Activated CD8-positive, alpha-beta T cell treated with anti-CD3 and anti-CD28 coated beads for 36 hours (primary cell): ENCODE results near the gene MED29. TPM values are rescaled to one million over a fixed set of nuclear protein-coding genes. Genes with fewer than 3 reads are reported as not detected.
A peak's percentile ranks its signal among the peaks of the same experiment; 100 is the strongest.

Experiments
- ATAC-seq: fragments of 200-7000 bp; cut with Tn5 transposase; one replicate; pipeline ENCODE4 v1.10.0; 2021; ENCODE audit warnings: mild to moderate bottlenecking, moderate library complexity
- CTCF ChIA-PET: fragments of 350-600 bp; sonication (Branson Sonifier 250); formaldehyde crosslinking; loops from one replicate; lab custom pipeline; 2021; ENCODE audit warnings: antibody characterized with exemption; lab: Charles Lee
- POLR2A ChIA-PET: fragments of 350-600 bp; sonication (Branson Sonifier 250); formaldehyde crosslinking; loops from one replicate; lab custom pipeline; 2021; ENCODE audit warnings: antibody characterized with exemption; lab: Charles Lee
- DNase-seq: peaks from one replicate; pipeline ENCODE4 v3.0.0-alpha.2; 2020
- H3K27ac Mint-ChIP-seq: one replicate; pipeline ENCODE4 v1.8.0; 2021; ENCODE audit warnings: mild to moderate bottlenecking, mixed read lengths
- H3K27me3 Mint-ChIP-seq: one replicate; pipeline ENCODE4 v1.8.0; 2021; ENCODE audit warnings: mixed read lengths
- H3K36me3 Mint-ChIP-seq: one replicate; pipeline ENCODE4 v1.8.0; 2021; ENCODE audit warnings: low read depth, mixed read lengths
- H3K4me1 Mint-ChIP-seq: one replicate; pipeline ENCODE4 v1.8.0; 2021; ENCODE audit warnings: low read depth, mixed read lengths
- H3K4me3 Mint-ChIP-seq: one replicate; pipeline ENCODE4 v1.8.0; 2021; ENCODE audit warnings: mild to moderate bottlenecking, moderate library complexity, mixed read lengths
- H3K9me3 Mint-ChIP-seq: one replicate; pipeline ENCODE4 v1.8.0; 2021; ENCODE audit warnings: mixed read lengths
- intact Hi-C: fragments of 100-400 bp; cut with micrococcal nuclease; formaldehyde crosslinking; loops from one replicate; pipeline ENCODE4 v1.10.0; 2022
- total RNA-seq, 2 experiments: library from RNA; stranded (reverse); gene quantifications; one replicate each; pipeline ENCODE4 v1.2.3, GENCODE V29; 2021
- TF ChIP-seq, protein P1 (sequence below): fragments of 200-600 bp; IDR thresholded peaks from one replicate; pipeline ENCODE4 v1.8.0; 2022; ENCODE audit warnings: antibody characterized with exemption, mild to moderate bottlenecking

The MED29 gene
- total RNA-seq, 2 experiments from 2014 or later = 19.5 to 19.8 TPM

DNA sequence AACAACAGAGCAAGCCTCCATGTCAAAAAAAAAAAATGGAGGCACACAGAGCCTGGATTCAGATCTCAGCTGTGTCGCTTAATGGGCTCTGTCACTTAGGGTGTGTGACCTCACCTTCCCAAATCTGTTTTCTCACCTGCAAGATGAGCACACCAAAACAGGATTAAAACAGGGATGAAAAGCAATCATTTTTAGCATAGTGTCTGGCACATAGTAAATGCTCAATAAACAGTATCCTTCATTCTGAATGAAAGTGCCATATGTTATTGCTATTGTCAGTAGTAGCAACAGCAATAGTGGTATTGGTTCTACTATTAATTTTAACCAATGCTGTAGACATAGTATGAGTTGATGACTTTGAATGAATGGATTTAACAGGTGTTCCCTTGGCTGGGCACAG, 25.6 kb upstream of the MED29 start:
- Mint-ChIP-seq H3K4me1 (no peaks in the 10 kb centered on the region), H3K9me3 (no peaks in the 10 kb centered on the region), H3K27me3 (no peaks in the 10 kb centered on the region), H3K27ac (no peak overlapping the region), H3K36me3 (peaks cover 25% of the 10 kb centered on the region), H3K4me3 (no peak overlapping the region)
- CTCF ChIA-PET = interaction anchor here (1.2 kb wide), 1 partner anchor 10 kb away, joined by 3 read pairs; no protein-coding TSS in a partner anchor
- ATAC-seq (no peak), DNase-seq (no peak)
- intact Hi-C loops = no loop called here
- POLR2A ChIA-PET = no interaction called here
- TF ChIP-seq, protein P1, sequence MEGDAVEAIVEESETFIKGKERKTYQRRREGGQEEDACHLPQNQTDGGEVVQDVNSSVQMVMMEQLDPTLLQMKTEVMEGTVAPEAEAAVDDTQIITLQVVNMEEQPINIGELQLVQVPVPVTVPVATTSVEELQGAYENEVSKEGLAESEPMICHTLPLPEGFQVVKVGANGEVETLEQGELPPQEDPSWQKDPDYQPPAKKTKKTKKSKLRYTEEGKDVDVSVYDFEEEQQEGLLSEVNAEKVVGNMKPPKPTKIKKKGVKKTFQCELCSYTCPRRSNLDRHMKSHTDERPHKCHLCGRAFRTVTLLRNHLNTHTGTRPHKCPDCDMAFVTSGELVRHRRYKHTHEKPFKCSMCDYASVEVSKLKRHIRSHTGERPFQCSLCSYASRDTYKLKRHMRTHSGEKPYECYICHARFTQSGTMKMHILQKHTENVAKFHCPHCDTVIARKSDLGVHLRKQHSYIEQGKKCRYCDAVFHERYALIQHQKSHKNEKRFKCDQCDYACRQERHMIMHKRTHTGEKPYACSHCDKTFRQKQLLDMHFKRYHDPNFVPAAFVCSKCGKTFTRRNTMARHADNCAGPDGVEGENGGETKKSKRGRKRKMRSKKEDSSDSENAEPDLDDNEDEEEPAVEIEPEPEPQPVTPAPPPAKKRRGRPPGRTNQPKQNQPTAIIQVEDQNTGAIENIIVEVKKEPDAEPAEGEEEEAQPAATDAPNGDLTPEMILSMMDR = no peak

DNA sequence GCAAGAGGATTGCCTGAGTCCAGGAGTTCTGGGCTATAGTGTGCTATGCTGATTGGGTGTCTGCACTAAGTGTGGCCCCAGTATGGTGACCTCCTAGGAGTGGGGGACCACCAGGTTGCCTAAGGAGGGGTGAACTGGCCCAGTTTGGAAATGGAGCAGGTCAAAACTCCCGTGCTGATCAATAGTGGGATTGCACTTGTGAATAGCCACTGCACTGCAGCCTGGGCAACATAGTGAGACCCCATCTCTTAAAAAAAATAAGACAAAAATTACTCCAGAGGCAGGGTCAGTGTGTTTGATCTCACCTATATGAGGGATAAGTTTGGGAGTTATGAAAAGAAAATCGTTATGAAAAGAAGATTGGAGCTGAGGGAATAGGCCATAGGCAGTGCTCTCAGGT, 22.0 kb upstream of the MED29 start:
- no peaks in the 10 kb centered on the region for H3K9me3 Mint-ChIP-seq
- POLR2A ChIA-PET = no interaction called here
- CTCF ChIA-PET = interaction anchor here (1.0 kb wide), 1 partner anchor 13 kb away, joined by 3 read pairs; no protein-coding TSS in a partner anchor
- intact Hi-C loops = no loop called here
- H3K27ac Mint-ChIP-seq = no peak overlapping the region
- DNase-seq (no peak), ATAC-seq (no peak)
- H3K4me3 Mint-ChIP-seq = no peak overlapping the region
- peaks cover 22% of the 10 kb centered on the region for H3K36me3 Mint-ChIP-seq
- no peaks in the 10 kb centered on the region for H3K27me3 Mint-ChIP-seq
- TF ChIP-seq, protein P1 = no peak
- H3K4me1 Mint-ChIP-seq = no peaks in the 10 kb centered on the region

DNA sequence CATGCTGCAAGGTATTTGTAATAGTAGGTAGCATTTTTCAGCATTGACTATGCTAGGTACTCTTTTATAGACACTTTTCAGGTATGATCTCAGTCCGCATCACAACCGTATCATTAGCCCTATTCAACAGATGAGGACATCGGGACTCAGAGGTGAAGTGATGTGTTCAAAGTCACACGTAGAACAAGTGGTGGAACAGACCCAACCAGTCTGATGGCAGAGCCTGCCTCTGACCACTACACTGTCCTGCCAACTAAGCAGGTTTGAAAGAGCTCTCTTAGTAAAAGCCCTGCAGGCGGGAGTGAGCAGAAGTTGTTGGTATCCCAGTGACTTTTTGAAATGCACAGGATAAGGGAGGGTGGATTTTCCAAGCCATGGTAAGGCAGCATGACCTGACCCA, 20.4 kb upstream of the MED29 start:
- H3K9me3 Mint-ChIP-seq = no peaks in the 10 kb centered on the region
- H3K27ac Mint-ChIP-seq = no peak overlapping the region
- POLR2A ChIA-PET = interaction anchor here (0.7 kb wide), 1 partner anchor 50 kb away, joined by 3 read pairs; the partner anchor contains the start of gene LRFN1
- intact Hi-C loops = no loop called here
- TF ChIP-seq, protein P1 = no peak
- CTCF ChIA-PET = no interaction called here
- no peak for ATAC-seq
- peaks cover 25% of the 10 kb centered on the region for H3K36me3 Mint-ChIP-seq
- H3K4me1 Mint-ChIP-seq = no peaks in the 10 kb centered on the region
- no peaks in the 10 kb centered on the region for H3K27me3 Mint-ChIP-seq
- H3K4me3 Mint-ChIP-seq = no peak overlapping the region
- DNase-seq = no peak

DNA sequence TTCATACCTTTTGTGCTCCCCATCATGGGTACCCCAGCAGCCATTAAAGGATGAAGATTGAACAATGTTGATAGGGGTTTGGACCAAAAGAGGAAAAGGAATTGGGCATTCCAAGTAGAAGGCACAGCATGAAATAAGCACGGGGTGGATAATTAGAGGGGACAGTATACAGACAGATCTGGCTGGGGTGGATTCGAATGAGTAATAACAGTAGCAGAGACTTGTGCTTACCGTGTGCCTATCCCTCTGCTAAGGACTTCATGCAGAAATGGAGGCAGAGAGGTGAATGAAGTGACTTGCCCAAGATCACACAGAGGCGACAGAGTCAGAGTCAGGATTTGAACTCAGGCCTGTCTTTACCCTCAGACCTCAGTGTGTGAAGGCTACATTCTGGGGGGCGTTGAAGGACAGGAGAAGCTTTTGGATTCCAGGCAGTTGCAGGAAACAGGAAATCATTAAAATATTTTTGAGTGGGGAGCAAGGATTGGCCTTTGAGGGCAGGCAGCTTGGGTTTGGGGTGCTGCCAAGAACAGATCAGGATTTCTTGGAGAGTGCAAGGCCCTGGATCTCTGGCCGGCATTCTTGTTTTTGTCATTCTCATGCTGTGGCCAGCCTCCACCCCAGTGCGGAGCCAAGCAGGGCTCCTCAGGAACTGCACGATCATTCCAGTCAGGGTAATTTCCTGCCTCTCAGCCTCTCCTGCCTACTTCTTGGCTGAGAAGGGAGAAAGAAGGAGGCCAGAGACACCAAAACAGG, 19.0 kb upstream of the MED29 start:
- CTCF ChIA-PET = no interaction called here
- intact Hi-C loops = no loop called here
- Mint-ChIP-seq H3K27me3 (no peaks in the 10 kb centered on the region), H3K4me1 (no peaks in the 10 kb centered on the region), H3K27ac (peak overlapping the region; percentile 10), H3K36me3 (peaks cover 29% of the 10 kb centered on the region), H3K9me3 (no peaks in the 10 kb centered on the region), H3K4me3 (no peak overlapping the region)
- POLR2A ChIA-PET = interaction anchor here (0.6 kb wide), 1 partner anchor 422 kb away, joined by 4 read pairs; no protein-coding TSS in a partner anchor
- ATAC-seq = no peak
- no peak for DNase-seq
- TF ChIP-seq, protein P1 = no peak

DNA sequence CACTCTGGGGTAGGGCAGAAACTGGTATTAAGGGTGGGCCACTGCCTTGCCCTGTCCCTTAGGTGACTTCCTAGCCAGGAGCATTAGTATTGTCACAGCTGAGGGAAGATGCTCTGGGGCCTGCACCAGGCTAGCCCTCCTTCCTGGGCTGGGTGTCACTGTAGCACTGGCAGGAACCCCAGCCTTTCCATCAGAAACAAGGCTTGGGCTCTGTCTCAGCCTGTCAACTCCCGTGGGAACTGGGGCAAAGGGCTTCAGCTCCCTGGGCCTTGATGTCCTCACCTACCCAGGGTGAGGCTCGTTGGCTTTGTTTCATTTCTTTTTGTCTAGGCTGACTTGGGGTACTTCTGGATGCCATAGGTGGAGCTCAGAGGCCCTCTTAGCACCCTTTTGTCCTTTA, 18.2 kb upstream of the MED29 start:
- POLR2A ChIA-PET = interaction anchor here (0.5 to 1.2 kb wide), 2 partner anchors 9 to 10 kb away, joined by 3 to 4 read pairs; no protein-coding TSS in a partner anchor
- no peaks in the 10 kb centered on the region for H3K9me3 Mint-ChIP-seq
- H3K36me3 Mint-ChIP-seq = peaks cover 30% of the 10 kb centered on the region
- no peak overlapping the region for H3K27ac Mint-ChIP-seq
- CTCF ChIA-PET = no interaction called here
- intact Hi-C loops = no loop called here
- no peaks in the 10 kb centered on the region for H3K4me1 Mint-ChIP-seq
- no peak for DNase-seq
- TF ChIP-seq, protein P1 = no peak
- no peaks in the 10 kb centered on the region for H3K27me3 Mint-ChIP-seq
- no peak for ATAC-seq
- no peak overlapping the region for H3K4me3 Mint-ChIP-seq
